ENCODE data around the gene SSBP2. TPM values are rescaled to one million over a fixed set of nuclear protein-coding genes. Genes with fewer than 3 reads are reported as not detected.
"Not testable (repeated sequence)": the region's sequence is repeated elsewhere in the genome, so short reads cannot be mapped to it uniquely, and the experiment has no call there.

Gene SSBP2
- total RNA-seq, 1 donor from 2014 or later: 47.9 TPM

- H3K36me3 Mint-ChIP-seq (ENCODE audit: low read depth): peaks cover 4% of the 10 kb centered on the region
- TF ChIP-seq, protein P1, sequence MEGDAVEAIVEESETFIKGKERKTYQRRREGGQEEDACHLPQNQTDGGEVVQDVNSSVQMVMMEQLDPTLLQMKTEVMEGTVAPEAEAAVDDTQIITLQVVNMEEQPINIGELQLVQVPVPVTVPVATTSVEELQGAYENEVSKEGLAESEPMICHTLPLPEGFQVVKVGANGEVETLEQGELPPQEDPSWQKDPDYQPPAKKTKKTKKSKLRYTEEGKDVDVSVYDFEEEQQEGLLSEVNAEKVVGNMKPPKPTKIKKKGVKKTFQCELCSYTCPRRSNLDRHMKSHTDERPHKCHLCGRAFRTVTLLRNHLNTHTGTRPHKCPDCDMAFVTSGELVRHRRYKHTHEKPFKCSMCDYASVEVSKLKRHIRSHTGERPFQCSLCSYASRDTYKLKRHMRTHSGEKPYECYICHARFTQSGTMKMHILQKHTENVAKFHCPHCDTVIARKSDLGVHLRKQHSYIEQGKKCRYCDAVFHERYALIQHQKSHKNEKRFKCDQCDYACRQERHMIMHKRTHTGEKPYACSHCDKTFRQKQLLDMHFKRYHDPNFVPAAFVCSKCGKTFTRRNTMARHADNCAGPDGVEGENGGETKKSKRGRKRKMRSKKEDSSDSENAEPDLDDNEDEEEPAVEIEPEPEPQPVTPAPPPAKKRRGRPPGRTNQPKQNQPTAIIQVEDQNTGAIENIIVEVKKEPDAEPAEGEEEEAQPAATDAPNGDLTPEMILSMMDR (IDR thresholded peaks at IDR 0.05): no peak
- no peak overlapping the region for H3K27ac Mint-ChIP-seq (ENCODE audit: unreplicated experiment)
- no peaks in the 10 kb centered on the region for H3K27me3 Mint-ChIP-seq (ENCODE audit: low read depth)
- H3K4me1 Mint-ChIP-seq (ENCODE audit: low read depth): peaks cover 2% of the 10 kb centered on the region
- no peak for DNase-seq (ENCODE audit: low spot score)
- H3K9me3 Mint-ChIP-seq (ENCODE audit: low read depth): peaks cover 13% of the 10 kb centered on the region
- H3K4me3 Mint-ChIP-seq (ENCODE audit: unreplicated experiment): no peak overlapping the region
Observed at GRCh38 chr5:81675420-81675819, 75.5 kb downstream of the SSBP2 start.

GRCh38 chr5:81665795-81666194, 85.1 kb downstream of the SSBP2 start:
- DNase-seq (ENCODE audit: low spot score): no peak
- peaks cover under 1% of the 10 kb centered on the region for H3K9me3 Mint-ChIP-seq (ENCODE audit: low read depth)
- no peak overlapping the region for H3K4me3 Mint-ChIP-seq (ENCODE audit: unreplicated experiment)
- H3K27me3 Mint-ChIP-seq (ENCODE audit: low read depth): no peaks in the 10 kb centered on the region
- no peaks in the 10 kb centered on the region for H3K36me3 Mint-ChIP-seq (ENCODE audit: low read depth)
- H3K27ac Mint-ChIP-seq (ENCODE audit: unreplicated experiment): no peak overlapping the region
- TF ChIP-seq, protein P1 (IDR thresholded peaks at IDR 0.05): no peak
- H3K4me1 Mint-ChIP-seq (ENCODE audit: low read depth): peaks cover 8% of the 10 kb centered on the region

- H3K4me3 Mint-ChIP-seq (ENCODE audit: unreplicated experiment); H3K27me3 Mint-ChIP-seq (ENCODE audit: low read depth); DNase-seq (ENCODE audit: low spot score); H3K9me3 Mint-ChIP-seq (ENCODE audit: low read depth); H3K27ac Mint-ChIP-seq (ENCODE audit: unreplicated experiment); H3K36me3 Mint-ChIP-seq (ENCODE audit: low read depth): not testable (repeated sequence)
- H3K4me1 Mint-ChIP-seq (ENCODE audit: low read depth): peaks cover 13% of the 10 kb centered on the region
Observed at GRCh38 chr5:81660624-81661023, 90.3 kb downstream of the SSBP2 start.

GRCh38 chr5:81657386-81657785, 93.5 kb downstream of the SSBP2 start:
- no peak for DNase-seq (ENCODE audit: low spot score)
- Mint-ChIP-seq H3K9me3 (ENCODE audit: low read depth) (peaks cover 6% of the 10 kb centered on the region), H3K4me1 (ENCODE audit: low read depth) (peaks cover 13% of the 10 kb centered on the region), H3K27me3 (ENCODE audit: low read depth) (no peaks in the 10 kb centered on the region), H3K27ac (ENCODE audit: unreplicated experiment) (no peak overlapping the region), H3K4me3 (ENCODE audit: unreplicated experiment) (no peak overlapping the region), H3K36me3 (ENCODE audit: low read depth) (peaks cover 2% of the 10 kb centered on the region)
- TF ChIP-seq, protein P1 (IDR thresholded peaks at IDR 0.05): no peak

DNA sequence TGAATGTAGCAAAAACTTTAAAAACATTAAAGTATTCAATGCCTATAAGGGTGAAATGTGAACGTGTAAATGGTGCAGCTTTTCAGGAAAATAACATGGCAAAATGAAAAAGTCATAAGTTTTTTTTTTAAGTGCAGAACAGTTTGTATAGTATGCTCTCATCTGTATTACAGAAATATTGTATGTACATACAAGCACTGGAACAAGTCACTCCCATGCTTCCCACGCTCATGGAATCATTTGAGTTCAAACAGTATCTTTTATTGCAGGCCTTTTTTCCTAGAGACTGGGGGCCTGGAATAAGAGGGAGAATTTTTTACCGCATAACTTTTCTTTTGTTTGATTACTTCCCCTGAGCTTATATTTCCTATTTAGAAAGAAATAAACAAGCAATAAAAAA, 94.1 kb downstream of the SSBP2 start:
- H3K27me3 Mint-ChIP-seq (ENCODE audit: low read depth): no peaks in the 10 kb centered on the region
- H3K9me3 Mint-ChIP-seq (ENCODE audit: low read depth): peaks cover 6% of the 10 kb centered on the region
- H3K36me3 Mint-ChIP-seq (ENCODE audit: low read depth): peaks cover 2% of the 10 kb centered on the region
- no peak for DNase-seq (ENCODE audit: low spot score)
- peaks cover 13% of the 10 kb centered on the region for H3K4me1 Mint-ChIP-seq (ENCODE audit: low read depth)
- no peak overlapping the region for H3K27ac Mint-ChIP-seq (ENCODE audit: unreplicated experiment)
- no peak overlapping the region for H3K4me3 Mint-ChIP-seq (ENCODE audit: unreplicated experiment)
- TF ChIP-seq, protein P1 (IDR thresholded peaks at IDR 0.05): no peak

DNA sequence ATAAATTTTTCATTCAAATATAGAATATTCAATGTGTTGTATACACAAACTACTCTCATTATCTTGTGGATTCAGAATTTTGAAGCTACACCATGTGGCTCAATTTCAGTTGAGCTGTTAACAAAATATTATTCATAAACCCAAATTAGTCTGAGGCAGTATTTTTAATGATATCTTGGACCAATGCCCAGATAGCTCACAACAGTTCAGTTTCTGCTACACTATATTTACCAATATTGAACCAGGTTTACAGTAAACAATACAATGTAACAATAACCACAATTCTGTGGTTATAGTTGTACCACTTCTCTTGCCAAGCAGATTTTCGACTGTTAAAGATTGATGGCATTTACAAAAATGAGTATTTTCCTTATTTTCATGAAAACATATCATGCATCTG, 99.9 kb downstream of the SSBP2 start:
- no peak for DNase-seq (ENCODE audit: low spot score)

More for the DNA sequence above, 99.9 kb downstream of the SSBP2 start:
- Mint-ChIP-seq H3K36me3 (ENCODE audit: low read depth) (peaks cover 4% of the 10 kb centered on the region), H3K27me3 (ENCODE audit: low read depth) (no peaks in the 10 kb centered on the region), H3K27ac (ENCODE audit: unreplicated experiment) (no peak overlapping the region), H3K4me3 (ENCODE audit: unreplicated experiment) (no peak overlapping the region), H3K4me1 (ENCODE audit: low read depth) (no peaks in the 10 kb centered on the region), H3K9me3 (ENCODE audit: low read depth) (no peaks in the 10 kb centered on the region)
- TF ChIP-seq, protein P1 (IDR thresholded peaks at IDR 0.05): no peak

All from chondrocyte (in vitro differentiated cells).